GM23338 (cell line): Measurements from ENCODE around the gene GSTM5. TPM values are rescaled to one million over a fixed set of nuclear protein-coding genes. Genes with fewer than 3 reads are reported as not detected.

ENCODE experiments used
- EZH2 ChIP-seq: fragments of 200-600 bp; sonication (generic); IDR thresholded peaks from one replicate; pipeline ENCODE4 v1.8.0; 2017; ENCODE audit warnings: antibody characterized with exemption, mild to moderate bottlenecking, low read depth; ENCODE audit not compliant: unreplicated experiment
- EZH2phosphoT487 ChIP-seq: fragments of 200-600 bp; sonication (generic); IDR thresholded peaks from one replicate; pipeline ENCODE4 v1.8.1; 2018; ENCODE audit warnings: antibody characterized with exemption; ENCODE audit not compliant: unreplicated experiment
- NANOG ChIP-seq: IDR thresholded peaks from 2 replicates; pipeline ENCODE4 v1.6.1; 2016; ENCODE audit warnings: antibody characterized with exemption, borderline replicate concordance
- polyA plus RNA-seq: library from polyadenylated mRNA; unstranded; fragments of >200 nt; fragmentation: Nextera tagmentation; extraction: Ambion mirVana; gene quantifications from 2 replicates; pipeline ENCODE4 v1.2.1, GENCODE V29; 2016
- total RNA-seq: library from RNA; depleted of rRNA; stranded (reverse); fragments of >200 nt; shearing (Covaris generic); gene quantifications from 2 replicates; pipeline ENCODE4 v1.2.3, GENCODE V29; 2014
- TF ChIP-seq, protein P1 (sequence below): fragments of 250-450 bp; sonication (Bioruptor Pico); IDR thresholded peaks from 2 replicates; pipeline ENCODE4 v1.5.0; 2020; ENCODE audit warnings: mild to moderate bottlenecking, moderate library complexity
- TF ChIP-seq, protein P2 (sequence below), 2 experiments: fragments of 200-600 bp in 1 of 2; sonication (generic) in 1 of 2; conservative IDR thresholded peaks; 2 replicates each; pipeline versions ENCODE4 v1.5.1 to v1.6.1; 2016 to 2017; ENCODE audit warnings: antibody characterized with exemption in 2 of 2, low read depth in 2 of 2, mild to moderate bottlenecking in 2 of 2, moderate library complexity in 1 of 2
- TF ChIP-seq, protein P3 (sequence below): IDR thresholded peaks from one replicate; pipeline ENCODE4 v1.6.1; 2018; ENCODE audit warnings: antibody characterized with exemption; ENCODE audit not compliant: unreplicated experiment

Gene GSTM5
- total and polyA plus RNA-seq, 2 experiments from 2014 or later, result 2.5 to 5.0 TPM

DNA sequence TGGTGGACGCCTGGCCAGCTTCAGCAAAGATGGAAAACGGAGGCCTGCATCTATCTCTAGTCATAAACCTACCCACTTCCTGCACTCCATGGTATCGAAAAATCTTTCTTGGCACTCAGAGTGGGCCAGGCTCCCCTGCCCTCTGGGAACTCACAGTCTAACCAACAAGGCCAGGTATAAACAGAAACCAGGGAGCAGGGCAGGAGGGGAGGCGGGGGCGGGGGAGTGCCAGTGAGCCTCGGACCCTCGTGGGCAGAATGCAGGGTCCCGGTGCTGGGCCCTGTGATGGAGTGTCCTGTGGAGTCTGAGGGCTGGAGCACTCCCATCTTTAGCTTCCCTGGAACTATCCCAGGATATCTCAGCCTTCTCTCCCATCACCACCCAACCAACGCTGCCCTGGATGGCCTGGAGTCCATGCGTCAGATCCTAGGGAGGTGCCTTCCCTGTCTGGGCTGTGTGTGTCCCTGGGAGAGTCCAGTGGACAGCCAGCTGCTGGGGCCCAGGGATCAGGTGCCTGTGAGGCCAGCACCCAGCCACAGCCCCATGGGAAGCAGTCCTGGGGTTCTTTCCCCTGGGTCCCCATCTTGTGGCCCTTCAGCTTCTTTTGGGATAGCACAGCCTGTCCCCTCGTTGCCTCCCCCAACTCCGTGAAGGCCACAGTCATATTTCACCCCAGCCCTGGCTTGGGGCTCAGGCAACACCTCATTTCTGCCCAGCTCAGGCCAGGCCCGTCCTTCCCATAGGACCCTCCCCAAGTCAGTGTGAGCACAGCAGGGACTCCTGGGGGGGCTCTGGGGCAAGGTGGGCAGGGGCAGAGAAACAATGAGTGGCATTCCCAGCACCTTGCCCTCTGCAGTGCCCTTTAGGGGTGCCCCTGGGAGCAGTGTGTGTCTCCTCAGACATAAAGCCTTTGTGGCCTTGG lies 52.8 kb downstream of the GSTM5 start (continued):
- TF ChIP-seq, protein P1, sequence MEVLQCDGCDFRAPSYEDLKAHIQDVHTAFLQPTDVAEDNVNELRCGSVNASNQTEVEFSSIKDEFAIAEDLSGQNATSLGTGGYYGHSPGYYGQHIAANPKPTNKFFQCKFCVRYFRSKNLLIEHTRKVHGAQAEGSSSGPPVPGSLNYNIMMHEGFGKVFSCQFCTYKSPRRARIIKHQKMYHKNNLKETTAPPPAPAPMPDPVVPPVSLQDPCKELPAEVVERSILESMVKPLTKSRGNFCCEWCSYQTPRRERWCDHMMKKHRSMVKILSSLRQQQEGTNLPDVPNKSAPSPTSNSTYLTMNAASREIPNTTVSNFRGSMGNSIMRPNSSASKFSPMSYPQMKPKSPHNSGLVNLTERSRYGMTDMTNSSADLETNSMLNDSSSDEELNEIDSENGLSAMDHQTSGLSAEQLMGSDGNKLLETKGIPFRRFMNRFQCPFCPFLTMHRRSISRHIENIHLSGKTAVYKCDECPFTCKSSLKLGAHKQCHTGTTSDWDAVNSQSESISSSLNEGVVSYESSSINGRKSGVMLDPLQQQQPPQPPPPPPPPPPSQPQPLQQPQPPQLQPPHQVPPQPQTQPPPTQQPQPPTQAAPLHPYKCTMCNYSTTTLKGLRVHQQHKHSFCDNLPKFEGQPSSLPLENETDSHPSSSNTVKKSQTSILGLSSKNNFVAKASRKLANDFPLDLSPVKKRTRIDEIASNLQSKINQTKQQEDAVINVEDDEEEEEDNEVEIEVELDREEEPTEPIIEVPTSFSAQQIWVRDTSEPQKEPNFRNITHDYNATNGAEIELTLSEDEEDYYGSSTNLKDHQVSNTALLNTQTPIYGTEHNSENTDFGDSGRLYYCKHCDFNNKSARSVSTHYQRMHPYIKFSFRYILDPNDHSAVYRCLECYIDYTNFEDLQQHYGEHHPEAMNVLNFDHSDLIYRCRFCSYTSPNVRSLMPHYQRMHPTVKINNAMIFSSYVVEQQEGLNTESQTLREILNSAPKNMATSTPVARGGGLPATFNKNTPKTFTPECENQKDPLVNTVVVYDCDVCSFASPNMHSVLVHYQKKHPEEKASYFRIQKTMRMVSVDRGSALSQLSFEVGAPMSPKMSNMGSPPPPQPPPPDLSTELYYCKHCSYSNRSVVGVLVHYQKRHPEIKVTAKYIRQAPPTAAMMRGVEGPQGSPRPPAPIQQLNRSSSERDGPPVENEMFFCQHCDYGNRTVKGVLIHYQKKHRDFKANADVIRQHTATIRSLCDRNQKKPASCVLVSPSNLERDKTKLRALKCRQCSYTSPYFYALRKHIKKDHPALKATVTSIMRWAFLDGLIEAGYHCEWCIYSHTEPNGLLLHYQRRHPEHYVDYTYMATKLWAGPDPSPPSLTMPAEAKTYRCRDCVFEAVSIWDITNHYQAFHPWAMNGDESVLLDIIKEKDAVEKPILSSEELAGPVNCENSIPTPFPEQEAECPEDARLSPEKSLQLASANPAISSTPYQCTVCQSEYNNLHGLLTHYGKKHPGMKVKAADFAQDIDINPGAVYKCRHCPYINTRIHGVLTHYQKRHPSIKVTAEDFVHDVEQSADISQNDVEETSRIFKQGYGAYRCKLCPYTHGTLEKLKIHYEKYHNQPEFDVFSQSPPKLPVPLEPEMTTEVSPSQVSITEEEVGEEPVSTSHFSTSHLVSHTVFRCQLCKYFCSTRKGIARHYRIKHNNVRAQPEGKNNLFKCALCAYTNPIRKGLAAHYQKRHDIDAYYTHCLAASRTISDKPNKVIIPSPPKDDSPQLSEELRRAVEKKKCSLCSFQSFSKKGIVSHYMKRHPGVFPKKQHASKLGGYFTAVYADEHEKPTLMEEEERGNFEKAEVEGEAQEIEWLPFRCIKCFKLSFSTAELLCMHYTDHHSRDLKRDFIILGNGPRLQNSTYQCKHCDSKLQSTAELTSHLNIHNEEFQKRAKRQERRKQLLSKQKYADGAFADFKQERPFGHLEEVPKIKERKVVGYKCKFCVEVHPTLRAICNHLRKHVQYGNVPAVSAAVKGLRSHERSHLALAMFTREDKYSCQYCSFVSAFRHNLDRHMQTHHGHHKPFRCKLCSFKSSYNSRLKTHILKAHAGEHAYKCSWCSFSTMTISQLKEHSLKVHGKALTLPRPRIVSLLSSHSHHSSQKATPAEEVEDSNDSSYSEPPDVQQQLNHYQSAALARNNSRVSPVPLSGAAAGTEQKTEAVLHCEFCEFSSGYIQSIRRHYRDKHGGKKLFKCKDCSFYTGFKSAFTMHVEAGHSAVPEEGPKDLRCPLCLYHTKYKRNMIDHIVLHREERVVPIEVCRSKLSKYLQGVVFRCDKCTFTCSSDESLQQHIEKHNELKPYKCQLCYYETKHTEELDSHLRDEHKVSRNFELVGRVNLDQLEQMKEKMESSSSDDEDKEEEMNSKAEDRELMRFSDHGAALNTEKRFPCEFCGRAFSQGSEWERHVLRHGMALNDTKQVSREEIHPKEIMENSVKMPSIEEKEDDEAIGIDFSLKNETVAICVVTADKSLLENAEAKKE (CRISPR knock-in tag), result no peak
- TF ChIP-seq, protein P2, sequence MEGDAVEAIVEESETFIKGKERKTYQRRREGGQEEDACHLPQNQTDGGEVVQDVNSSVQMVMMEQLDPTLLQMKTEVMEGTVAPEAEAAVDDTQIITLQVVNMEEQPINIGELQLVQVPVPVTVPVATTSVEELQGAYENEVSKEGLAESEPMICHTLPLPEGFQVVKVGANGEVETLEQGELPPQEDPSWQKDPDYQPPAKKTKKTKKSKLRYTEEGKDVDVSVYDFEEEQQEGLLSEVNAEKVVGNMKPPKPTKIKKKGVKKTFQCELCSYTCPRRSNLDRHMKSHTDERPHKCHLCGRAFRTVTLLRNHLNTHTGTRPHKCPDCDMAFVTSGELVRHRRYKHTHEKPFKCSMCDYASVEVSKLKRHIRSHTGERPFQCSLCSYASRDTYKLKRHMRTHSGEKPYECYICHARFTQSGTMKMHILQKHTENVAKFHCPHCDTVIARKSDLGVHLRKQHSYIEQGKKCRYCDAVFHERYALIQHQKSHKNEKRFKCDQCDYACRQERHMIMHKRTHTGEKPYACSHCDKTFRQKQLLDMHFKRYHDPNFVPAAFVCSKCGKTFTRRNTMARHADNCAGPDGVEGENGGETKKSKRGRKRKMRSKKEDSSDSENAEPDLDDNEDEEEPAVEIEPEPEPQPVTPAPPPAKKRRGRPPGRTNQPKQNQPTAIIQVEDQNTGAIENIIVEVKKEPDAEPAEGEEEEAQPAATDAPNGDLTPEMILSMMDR (conservative IDR thresholded peaks at IDR 0.05; ENCODE audit: low read depth in 2 of 2), result no peak
- TF ChIP-seq EZH2 (no peak), EZH2phosphoT487 (no peak), NANOG (no peak)
- TF ChIP-seq, protein P3, sequence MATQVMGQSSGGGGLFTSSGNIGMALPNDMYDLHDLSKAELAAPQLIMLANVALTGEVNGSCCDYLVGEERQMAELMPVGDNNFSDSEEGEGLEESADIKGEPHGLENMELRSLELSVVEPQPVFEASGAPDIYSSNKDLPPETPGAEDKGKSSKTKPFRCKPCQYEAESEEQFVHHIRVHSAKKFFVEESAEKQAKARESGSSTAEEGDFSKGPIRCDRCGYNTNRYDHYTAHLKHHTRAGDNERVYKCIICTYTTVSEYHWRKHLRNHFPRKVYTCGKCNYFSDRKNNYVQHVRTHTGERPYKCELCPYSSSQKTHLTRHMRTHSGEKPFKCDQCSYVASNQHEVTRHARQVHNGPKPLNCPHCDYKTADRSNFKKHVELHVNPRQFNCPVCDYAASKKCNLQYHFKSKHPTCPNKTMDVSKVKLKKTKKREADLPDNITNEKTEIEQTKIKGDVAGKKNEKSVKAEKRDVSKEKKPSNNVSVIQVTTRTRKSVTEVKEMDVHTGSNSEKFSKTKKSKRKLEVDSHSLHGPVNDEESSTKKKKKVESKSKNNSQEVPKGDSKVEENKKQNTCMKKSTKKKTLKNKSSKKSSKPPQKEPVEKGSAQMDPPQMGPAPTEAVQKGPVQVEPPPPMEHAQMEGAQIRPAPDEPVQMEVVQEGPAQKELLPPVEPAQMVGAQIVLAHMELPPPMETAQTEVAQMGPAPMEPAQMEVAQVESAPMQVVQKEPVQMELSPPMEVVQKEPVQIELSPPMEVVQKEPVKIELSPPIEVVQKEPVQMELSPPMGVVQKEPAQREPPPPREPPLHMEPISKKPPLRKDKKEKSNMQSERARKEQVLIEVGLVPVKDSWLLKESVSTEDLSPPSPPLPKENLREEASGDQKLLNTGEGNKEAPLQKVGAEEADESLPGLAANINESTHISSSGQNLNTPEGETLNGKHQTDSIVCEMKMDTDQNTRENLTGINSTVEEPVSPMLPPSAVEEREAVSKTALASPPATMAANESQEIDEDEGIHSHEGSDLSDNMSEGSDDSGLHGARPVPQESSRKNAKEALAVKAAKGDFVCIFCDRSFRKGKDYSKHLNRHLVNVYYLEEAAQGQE, result no peak
